Stimulated activated CD8-positive, alpha-beta memory T cell treated with anti-CD3 and anti-CD28 coated beads, Interleukin-12 subunit alpha, Interleukin-12 subunit beta, amount 100 ng/mL, for 24 hours (primary cell): Measurements from ENCODE around the gene IL2RA.

Experiments
- DNase-seq: peaks from one replicate; pipeline ENCODE4 v3.0.0-alpha.2; 2020; ENCODE audit errors: extremely low read depth

IL2RA gene

DNA sequence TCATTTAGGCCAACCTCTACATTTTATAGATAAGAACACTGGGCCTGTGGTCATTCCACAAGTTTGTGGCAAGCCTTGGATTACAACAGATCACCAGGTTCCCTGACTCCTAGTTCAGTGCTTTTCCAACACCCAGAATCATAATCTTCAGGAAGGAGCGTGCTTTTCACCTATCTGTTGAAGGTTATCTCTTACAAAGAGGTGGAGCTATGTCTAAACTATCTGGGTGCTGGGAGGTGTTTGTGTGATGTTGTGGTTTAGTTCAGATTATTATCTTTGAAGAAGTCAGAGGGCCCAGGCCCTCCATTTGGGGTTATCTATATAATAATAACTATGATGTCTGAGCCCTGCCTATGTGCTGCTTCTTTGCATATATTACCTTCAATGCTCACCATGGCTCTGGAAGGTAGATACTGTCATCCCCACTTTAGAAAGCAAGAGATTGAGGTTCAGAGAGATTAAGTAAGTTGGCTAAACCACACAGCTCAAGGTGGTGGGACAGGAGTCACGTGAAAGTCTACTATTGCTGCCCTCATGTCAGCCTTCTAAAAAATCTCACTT, 24.0 kb downstream of the IL2RA start:
- no peak for DNase-seq

DNA sequence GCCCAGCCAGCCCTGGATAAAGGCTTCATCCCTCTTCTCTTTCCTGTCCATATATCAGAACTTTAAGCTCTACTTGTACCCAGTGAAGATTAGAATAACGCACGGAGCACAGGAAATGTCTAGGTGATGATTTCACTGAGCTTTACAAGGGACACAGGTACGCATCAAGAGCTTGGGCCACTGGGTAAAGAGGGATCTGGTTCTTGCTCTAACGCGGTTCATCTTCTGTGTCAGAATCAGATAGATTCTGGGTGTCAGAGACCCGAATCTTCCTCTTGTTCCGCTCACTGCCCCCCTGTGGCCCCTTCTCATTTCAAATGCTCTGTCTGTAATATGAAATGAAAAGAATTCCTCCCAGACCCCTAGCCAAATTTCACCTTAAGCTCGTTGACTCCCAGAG, 24.7 kb downstream of the IL2RA start:
- DNase-seq = no peak

DNA sequence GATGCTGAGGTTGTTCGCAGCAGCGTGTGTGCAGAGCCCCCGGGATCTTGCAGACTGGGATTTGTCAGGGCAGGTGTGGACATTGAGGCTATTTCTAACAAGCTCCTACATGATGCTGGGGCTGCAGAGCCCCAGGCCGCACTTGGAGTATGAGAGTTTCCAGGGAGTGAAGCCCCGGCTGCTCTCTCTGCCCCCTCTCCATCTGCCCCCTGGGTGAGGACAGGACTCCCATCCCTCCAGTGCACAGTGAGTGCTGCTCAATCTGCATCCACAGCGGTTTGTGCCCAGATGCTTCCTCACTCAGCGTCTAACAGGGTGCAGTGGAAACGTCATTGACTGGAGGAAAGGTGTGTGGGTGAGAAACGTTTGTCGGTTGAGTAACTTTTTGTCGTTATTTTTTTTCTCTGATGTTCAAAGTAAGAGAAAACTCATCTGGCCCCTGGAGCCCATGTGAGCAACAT, 25.3 kb downstream of the IL2RA start:
- no peak for DNase-seq

DNA sequence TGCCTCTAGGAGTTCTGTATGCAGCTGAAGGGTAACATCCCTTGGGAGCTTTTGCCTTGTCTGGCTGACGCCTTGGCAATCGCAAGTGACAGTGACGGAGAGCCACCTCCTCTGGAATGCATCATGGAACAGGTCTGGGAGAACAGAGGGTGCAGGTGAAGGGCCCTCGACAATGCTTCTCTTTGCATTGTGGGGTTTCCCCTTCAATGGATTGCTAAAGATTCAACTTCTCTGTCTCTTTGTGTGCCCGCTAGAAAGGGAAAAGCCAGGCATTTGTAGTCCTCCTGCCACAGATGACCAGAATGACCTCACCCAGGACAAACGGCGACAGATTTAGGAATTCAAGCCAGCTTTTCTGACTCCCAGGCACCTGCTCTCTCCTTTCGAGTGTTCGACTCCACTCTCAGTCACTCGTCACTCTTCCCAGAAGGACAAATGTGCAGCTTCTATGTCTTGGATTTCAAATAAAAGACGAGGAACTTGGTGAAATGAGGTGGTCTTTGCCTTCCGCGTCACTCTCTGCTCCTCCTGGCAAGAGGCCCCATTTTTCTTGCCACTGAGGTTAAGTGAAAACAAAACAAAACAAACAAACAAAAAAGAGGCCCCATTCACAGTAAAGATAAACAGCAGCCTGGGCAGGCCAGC, 26.1 kb downstream of the IL2RA start:
- no peak for DNase-seq

DNA sequence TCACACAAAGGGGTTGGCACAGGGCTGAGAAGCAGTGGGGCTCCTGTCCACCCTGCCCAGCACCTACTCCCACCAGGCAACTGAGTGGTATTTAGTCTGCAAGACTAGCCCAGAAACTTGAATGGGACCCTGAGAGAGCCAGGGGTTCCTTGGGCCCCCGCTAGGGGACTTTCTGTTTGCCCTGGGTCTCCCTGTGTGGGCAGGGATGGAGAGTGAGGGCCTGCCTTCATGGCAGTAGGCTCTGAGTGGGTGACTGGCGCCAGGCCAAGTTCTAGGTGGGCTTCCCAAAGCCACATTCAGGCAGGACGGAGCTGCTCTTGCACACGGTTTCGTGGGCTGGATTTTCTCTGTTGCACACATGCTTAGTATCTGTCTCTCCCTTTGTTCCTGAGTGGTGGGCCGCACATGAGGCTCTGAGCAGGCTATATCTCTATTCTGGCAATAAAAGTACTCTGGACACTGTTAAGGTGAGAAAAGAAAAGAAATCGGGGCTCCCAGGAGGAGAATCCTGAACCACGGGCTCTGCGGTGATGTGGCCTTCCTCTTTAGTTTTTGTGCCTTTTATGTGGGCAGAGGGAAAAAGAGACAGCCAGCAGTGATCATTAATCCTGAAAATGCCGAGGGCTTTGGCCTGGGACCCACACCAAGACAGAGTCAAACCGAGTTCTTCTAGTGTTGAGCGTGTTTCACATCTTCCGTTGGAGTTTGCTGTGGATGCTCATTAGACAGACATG, 26.9 kb downstream of the IL2RA start:
- DNase-seq = no peak

DNA sequence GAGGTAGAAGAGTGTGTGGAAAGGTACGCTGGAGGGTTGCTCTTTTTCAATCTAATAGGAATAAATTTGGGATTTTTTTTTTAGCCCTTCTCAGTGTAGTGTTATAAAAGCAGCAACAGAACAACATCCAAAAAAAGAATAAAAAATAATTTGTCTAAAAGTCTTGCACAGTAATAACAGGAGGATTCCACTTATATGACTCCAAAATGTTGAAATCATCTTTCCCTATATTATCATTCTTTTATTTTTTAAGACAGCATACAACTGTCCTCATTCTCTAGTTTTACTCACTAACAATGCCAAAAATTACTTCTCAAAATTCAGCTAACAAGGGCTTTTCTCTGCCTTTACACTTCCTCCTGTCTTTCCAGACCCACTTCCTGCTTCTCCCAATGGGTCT, 27.8 kb downstream of the IL2RA start:
- DNase-seq = no peak

DNA sequence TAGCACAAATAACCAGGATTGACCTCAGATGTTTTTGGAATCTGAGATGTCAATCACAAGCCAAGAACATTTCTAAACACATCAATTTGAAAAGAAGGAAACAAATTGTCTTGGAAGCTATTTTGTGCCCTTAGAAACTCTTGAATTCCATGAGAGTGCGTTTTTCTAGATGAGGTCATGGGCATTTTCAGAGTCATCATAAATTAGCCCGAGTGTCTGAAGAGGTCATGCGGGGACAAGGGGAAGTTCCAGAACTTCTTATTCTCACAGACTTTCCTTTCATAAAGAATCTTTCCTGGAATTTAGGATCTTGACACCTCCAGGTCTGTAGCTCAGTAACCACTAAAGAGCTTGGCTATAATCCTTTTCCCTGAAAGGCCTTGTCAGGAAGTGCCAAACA, 28.2 kb downstream of the IL2RA start:
- DNase-seq = no peak

DNA sequence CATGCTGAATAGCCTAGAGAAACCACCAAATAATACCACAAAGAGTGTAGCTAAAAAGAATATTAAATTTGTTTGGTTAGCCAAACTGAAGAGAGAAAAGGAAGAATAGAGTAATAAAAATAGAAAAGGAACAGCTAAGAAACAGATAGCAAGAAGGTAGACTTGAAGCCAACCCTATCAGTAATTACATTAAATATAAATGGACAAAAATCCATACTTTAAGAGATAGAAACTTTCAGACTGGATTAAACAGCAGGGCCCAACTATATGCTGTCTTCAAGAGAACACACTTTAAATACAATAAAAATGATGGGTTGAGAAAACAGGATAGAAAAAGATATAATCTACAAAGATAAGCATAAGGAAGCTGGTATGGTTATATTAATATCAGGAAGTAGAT, 31.2 kb downstream of the IL2RA start:
- no peak for DNase-seq

DNA sequence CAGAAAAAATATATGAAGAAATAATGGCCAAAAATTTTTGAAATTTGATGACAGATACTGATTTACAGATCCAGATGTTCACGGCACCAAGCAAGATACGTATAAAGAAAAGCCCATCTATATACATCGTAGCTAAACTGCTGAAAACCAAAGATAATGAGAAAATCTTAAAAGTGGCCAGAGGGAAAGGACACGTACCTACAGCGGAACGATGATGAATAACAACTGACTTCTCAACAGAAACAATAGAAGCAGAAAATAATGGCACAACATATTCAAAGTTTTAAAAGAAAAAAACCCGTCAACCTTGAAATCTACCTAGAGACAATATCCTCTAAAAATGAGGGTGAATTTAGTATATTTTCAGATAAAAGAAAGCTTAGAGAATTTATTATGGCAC, 31.9 kb downstream of the IL2RA start:
- no peak for DNase-seq

DNA sequence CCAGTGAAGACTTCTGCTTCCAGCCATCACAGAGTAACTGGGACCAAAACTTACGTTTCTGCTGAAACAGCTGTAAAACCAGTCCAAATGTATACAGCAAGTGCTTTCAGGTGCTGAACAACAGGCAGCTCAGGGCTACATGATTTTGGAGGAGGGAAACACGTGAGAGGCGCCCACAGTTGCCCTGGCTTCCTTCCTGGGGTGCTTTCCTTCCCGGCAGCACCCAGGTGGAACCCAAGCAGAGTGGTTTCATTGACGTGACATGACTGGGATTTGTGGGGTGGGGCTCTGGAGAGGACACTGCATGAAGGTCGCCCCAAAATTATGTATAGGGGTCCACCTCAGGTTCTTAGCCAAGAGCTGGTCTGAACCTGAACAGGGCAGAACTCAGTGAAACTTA, 34.2 kb downstream of the IL2RA start:
- no peak for DNase-seq

DNA sequence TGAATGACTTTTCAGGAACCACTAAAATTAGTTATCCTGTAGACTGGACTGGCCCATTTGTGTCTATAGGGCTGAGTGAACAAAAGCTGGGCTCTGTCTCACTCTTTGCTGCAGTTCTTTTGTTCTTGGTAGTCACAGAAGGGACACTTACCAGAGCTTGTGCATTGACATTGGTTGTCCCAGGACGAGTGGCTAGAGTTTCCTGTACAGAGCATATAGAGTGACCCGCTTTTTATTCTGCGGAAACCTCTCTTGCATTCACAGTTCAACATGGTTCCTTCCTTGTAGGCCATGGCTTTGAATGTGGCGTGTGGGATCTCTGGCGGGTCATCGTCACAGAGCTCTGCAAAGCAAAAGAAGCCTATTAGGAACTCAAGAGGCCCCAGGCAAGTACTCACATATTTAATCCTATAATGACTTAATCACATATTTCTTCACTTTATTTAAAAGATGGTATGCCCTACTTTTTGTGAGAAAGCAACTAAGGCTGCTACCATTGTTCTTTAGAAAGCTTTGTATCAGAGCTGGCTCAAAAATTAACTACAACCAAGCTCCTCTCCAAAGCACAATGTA, 36.4 kb downstream of the IL2RA start:
- no peak for DNase-seq

DNA sequence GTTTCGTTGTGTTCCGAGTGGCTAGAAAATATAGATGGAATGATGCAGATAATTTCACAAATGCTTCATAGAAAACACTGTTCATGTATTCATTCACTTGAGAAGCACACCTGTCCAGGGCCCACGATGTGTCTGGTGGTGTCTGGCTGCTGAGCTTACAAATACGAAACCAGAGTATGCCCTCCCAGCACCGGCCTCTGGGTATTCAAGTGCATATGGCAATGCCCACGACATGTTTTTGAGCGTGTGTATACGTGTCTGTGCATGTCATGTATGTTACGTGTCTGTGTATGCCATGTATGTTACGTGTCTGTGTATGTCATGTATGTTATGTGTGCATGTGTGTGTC, 37.9 kb downstream of the IL2RA start:
- no peak for DNase-seq

DNA sequence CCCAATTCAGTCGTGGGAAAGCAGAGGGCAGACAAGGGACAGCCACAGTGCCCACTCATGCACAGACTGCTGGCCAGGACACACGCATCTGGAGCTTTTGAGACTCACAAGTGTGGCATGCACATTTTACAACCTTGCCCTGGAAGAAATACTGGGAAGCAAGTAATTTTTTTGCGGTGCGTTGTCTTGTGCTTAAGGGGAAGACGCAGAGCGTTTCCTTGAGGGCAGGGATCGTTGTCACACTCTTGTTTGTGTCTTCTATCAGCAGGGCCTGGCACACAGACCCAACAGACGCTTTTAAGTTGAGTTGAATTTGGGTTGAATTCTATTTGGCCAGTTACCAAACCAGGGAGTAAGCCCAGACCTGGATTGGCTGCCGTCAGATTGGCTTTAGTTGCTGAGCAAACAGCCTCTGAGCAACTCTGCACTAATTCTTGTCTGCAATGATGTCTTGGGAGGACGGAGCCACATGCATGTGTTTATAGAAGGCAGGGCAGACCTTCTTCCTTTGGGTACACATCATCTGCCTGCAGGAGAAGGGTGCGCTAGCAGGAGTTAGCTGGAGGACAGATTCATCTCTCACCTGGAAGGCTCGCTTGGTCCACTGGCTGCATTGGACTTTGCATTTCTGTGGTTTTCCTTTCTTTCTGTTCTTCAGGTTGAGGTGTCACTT, 38.4 kb downstream of the IL2RA start:
- no peak for DNase-seq

DNA sequence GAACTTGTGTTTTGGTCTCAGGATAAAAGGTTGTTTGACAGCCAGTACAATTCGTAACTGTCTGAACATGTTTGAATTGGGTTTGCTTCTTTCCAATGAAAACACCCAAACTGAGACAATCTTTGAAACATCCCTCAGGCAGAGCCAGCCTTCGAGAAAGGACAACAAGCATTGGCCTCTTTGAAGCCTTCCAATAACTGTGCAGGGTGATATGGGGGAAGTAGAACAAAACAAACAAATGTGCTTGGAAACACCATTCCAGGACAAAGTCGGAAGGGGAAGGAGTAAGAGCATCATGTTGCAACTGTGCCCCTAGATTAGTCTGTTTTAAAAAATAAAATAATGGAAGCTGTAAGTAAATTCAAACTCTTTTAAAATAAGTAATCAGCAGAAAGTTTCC, 39.5 kb downstream of the IL2RA start:
- no peak for DNase-seq

DNA sequence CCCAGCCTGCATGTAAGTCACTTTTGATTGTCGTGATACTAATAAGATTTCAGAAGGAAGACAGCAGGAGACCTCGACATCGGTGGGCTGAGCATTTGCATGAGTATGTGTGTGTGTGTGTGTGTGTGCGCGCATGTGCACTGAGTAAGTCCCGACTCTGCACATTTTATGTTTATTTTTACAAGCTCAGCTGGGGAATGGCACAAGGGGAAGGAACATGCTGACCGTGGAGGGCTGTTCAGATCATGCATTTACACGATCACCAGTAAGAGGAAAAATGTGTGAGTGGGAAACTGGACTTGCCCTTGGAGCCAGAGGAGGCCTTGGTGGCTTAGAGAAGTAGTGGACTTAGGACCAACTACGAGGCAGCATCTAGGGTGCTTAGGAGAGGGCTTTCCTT, 41.3 kb downstream of the IL2RA start:
- DNase-seq = no peak

DNA sequence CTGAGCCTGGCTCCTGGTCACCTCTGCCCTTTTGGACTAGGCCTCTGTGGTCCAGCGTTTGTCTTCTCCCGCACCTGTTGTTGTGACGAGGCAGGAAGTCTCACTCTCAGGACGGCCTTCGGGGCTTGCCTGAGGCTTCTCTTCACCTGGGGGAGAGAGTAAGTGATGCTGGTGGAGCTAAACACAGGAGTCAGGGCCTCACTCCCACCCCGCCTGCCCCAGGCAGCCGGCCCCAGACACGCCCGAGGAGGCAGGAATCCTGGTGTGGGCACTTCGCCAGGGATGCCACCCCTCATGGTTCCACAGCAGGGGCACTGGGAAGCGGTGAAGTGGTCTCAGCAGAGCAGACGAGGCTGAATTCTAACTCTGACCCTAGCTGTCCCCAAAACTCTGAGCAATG, 42.4 kb downstream of the IL2RA start:
- DNase-seq = no peak

DNA sequence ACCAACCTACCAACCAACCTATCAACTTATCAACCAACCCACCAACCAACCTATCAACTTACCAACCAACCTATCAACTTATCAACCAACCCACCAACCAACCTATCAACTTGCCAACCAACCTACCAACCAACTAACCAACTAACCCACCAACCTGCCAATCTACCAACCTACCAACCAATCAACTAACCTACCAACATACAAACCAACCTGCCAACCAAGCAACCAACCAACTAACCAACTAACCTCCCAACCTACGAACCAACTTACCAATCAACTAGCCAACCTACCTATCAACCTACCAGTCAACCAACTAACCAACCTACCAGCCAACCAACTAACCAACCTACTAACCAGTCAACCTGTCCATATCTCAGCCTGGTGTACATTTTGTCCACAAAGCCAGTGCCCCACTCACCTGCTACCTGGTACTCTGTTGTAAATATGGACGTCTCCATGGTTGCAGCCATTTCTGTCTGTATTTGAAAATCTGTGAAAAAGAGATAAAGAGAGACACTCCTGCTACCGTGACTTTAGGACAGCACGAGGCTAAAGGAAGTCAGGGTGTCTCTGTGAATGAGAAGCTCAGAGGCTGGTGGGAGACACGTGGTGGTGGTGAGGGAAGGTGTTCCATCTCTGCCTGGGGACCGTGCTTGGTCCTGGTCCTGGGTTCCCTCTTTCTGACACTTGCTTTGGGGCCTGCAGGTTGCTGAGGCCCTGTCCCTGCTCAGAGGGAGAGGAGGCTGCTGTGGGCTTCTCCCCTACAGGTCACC, 43.0 kb downstream of the IL2RA start:
- DNase-seq = no peak

DNA sequence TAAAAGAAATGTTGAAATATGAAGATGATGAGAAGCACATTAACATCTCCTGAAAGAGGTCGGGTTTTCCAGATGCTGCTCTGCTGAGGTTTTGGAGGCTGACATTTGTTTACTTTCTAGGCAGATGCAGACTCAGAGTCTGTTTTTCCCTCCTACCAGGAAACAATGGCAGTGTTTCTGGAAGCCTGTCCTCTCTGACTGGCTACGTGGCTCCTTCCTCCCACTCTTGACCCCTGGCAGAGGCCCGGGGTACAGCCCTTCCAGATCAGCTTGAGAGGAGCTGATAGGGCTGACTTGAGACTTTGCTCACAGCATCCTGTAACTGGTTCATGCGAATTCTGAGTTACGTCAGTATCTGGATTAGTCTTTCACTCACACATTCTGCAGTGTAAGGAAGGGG, 43.7 kb downstream of the IL2RA start:
- DNase-seq = no peak

DNA sequence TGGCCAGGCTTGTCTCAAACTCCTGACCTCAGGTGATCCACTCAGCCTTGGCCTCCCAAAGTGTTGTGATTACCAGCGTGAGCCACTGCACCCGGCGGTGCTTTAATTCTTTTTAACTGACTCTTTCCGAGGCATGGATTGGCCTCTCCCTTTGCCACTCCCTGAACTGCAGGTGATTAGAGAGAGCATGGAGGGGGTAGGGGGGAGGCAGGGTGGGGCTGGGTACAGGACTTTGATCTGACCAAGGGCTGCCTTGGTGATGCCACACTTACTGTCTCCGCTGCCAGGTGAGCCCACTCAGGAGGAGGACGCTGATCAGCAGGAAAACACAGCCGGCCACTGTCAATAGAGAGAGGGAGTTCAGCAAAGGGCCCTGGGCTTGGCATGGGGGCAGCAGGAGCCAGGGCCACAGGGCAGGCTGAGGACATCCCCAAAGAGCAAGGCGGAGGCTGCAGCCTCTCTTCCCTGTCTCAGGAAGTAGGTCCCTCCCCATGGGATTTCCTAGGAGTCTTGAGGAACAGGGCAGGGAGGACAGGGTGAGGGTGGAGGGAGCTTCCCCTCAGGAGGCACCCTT, 44.3 kb downstream of the IL2RA start:
- DNase-seq = no peak

DNA sequence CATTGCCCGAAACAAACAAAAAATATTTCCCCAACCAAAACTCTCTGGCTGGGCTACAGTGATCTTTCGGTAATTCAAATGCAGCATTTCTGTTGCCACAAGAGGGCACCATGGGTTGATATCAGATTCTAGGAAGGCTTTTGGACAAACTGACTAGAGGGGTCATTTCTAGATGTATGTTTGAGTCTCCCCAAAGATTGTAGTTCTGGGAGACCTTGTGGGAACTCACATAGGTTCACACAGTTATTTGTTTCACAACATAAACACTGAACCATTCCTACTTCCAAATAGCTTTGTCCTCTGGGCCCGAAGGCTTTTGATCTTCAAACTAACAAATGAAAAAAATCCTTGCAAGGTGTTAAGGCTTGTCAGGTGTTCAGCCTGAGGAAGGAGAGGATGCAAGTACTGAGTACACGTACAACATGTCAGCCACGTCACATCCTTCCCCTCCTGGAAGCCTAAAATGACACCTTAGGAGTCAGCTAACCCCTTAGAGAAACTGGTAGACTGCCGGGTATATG, 47.9 kb downstream of the IL2RA start:
- no peak for DNase-seq
